ENCODE data around the gene LYRM4.

Gene LYRM4

GRCh38 chr6:5098501-5099270 is 162.1 kb downstream of the LYRM4 start:
- no peak for TF ChIP-seq CTCF (conservative IDR thresholded peaks at IDR 0.05; ENCODE audit: low read depth, low read length)
- no peak for DNase-seq (ENCODE audit: low read depth)
- no peak overlapping the region for H3K4me3 ChIP-seq (ENCODE audit: low read length)

GRCh38 chr6:5096482-5096881 is 164.3 kb downstream of the LYRM4 start:
- TF ChIP-seq CTCF (conservative IDR thresholded peaks at IDR 0.05; ENCODE audit: low read depth, low read length): no peak
- H3K4me3 ChIP-seq (ENCODE audit: low read length): no peak overlapping the region
- DNase-seq (ENCODE audit: low read depth): no peak

- TF ChIP-seq CTCF (conservative IDR thresholded peaks at IDR 0.05; ENCODE audit: low read depth, low read length): no peak
- H3K4me3 ChIP-seq (ENCODE audit: low read length): no peak overlapping the region
- DNase-seq (ENCODE audit: low read depth): no peak
Measured at GRCh38 chr6:5095236-5095635, 165.5 kb downstream of the LYRM4 start.

- no peak for DNase-seq (ENCODE audit: low read depth)
- no peak for TF ChIP-seq CTCF (conservative IDR thresholded peaks at IDR 0.05; ENCODE audit: low read depth, low read length)
- H3K4me3 ChIP-seq (ENCODE audit: low read length): no peak overlapping the region
Measured at GRCh38 chr6:5094327-5094726, 166.4 kb downstream of the LYRM4 start.

- no peak overlapping the region for H3K4me3 ChIP-seq (ENCODE audit: low read length)
- no peak for TF ChIP-seq CTCF (conservative IDR thresholded peaks at IDR 0.05; ENCODE audit: low read depth, low read length)
- no peak for DNase-seq (ENCODE audit: low read depth)
Measured at GRCh38 chr6:5093231-5094015, 167.3 kb downstream of the LYRM4 start.

- no peak for TF ChIP-seq CTCF (conservative IDR thresholded peaks at IDR 0.05; ENCODE audit: low read depth, low read length)
- H3K4me3 ChIP-seq (ENCODE audit: low read length): no peak overlapping the region
- no peak for DNase-seq (ENCODE audit: low read depth)
Measured at GRCh38 chr6:5091210-5092069, 169.3 kb downstream of the LYRM4 start.
